GM18511 (cell line): ENCODE results near the gene MPG.
"Not testable (repeated sequence)": the region's sequence is repeated elsewhere in the genome, so short reads cannot be mapped to it uniquely, and the experiment has no call there.

Experiments
- ATAC-seq: cut with Tn5 transposase; IDR thresholded peaks from one replicate; pipeline ENCODE4 v1.9.1; 2021; ENCODE audit warnings: mild to moderate bottlenecking, moderate library complexity; ENCODE audit not compliant: unreplicated experiment

The MPG gene

DNA sequence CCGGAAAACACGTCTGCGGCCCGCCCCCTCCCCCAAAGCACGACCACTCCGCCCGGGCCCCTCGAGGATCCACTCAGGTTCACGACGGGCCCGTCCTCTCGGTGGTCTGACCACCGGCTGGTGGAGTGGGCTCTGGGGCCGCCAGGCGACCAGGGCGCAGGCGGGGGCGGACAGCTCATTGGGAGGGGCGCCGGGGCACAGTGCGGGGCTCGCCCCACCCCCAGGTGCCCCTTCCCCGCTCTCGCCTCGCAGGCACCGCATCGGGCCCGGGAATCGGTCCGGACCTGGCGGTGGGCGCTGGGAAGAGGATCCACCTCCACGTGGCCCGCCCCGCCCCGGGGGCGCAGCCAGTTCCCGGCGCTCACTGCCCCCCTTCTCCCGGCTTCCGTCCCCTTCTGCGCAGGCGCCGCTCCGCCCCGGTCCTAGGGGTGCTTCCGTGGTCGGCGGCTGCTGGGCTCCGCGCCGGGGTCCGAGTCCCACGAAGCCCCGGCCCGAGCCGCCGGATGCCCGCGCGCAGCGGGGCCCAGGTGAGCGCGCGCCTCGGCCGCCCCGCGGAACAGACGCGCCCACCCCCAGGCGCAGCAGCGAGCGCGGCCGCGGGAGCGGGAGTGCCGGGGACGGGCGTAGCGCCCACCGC, at the start of gene MPG:
TSS of gene MPG (plus strand) at position 419 of the 637 bp plus-strand sequence. CDS start at position 504, 85 bp downstream.
- peak; percentile 70 for ATAC-seq

DNA sequence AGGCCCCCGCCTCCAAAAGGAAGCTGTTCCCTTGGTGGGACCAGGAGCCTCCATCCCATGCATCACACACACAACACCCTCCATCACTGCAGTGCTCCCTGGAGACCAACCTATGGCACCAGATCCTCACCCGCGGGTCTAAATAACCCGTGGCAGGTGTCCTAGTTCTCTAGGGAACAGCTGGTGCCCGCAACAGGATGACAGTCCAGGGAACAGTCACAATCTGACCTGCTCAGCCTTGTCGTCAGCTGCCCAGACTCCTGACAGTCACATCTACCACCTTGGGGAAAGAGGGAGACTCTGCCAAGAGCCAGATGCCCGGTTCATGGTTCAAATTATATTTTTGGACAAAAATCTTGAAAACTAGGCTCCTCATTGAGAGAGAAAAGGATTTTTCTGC, 47.4 kb upstream of the MPG start:
- not testable (repeated sequence) for ATAC-seq

GRCh38 chr16:33154-33876, 44.7 kb upstream of the MPG start:
- not testable (repeated sequence) for ATAC-seq

DNA sequence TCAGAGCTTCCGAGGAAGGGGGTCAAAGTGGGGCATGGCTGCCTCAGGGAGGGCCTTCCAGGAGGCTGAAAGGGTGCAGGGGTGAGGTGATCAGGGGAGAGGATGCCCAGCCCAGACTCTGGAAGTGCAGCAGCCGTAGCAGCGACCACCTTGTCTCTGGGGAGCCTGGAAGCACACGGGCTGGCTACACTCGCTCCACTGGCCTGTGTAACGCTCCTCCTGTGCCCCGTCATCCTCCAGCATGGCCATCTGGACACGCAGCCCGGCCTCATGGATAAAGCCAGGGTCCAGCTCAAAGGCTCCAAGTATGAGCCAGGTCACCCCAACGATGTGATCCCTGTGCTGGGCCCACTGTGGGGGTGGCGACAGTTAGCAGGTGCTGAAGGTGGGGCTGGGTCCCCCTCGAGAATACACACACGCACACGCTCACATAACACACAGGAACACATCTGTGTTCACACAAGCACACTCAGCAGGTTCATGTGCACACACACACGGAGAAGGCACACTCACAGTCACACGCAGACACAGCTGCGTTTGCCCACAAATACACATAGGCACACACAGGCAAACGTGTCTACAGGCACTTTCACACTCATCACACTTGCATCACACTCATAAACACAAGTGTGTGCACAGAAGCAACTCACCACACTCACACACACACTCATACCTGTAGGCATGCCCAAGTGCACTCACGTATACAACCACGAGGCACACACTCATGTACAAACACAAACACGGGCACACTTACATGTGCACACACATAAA, 44.0 kb upstream of the MPG start:
- ATAC-seq, result no peak

- ATAC-seq, result no peak
Measured at GRCh38 chr16:34648-34987, 43.4 kb upstream of the MPG start.

GRCh38 chr16:35011-35677, 42.9 kb upstream of the MPG start:
- ATAC-seq, result no peak

DNA sequence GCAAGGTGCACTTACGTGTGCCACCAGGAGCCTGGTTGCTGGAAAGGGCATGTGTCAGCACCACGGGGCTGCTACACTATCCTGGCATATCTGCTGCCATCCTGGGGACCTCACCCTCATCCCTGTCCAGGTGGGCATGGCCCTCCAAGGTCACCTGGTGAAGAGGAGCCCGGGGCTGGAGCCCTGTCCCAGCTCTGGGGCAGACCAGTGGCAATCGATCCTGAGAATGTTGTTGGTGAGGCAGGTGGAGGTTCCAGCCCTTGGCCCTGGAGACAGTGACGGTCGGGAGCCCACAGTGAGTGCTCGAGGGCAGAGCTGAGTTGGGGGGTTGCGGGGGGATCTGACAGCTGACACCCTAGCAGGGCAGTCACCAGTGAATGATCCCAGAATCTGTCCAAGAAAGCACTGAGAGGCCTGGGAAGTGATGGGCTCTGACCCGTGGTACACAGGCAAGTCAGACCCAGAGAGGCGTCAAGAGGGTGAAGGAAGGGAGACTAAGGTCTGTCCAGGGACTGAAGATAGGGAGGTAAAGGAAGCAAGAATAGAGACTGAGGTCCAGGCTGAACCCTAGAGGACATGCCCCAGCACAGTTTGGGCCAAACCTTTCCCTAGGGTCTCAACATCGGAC, 42.2 kb upstream of the MPG start:
- no peak for ATAC-seq

DNA sequence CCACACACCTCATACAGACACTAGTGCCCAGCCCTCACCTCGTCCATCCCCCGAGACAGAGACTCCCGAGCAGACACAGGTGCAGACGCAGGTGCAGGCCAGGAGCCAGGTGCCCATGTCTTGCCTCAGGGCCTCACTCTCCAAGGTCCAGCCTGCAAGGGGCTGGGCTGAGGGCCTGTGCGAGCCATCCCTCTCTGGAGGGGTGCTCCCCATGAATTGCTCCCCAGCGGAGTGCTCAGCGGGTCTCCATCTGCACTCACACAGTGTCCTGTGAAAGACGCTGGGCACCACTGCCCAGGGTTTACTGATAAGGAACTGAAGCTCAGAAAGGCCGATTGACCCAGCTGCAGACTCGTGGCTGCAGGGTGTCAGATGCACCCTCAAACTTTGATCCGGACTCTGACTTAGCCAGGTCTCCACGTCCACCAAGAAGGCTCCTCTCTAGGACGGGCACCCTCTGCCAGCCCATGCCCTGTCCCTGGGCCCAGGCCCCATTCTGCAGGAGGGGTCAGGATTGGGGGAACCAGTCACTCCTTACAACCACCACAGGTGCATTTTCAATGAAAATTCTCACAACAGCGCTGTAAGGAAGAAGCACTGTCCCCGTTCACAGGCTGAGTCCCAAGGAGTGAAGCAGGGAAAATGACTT, 41.6 kb upstream of the MPG start:
- no peak for ATAC-seq

DNA sequence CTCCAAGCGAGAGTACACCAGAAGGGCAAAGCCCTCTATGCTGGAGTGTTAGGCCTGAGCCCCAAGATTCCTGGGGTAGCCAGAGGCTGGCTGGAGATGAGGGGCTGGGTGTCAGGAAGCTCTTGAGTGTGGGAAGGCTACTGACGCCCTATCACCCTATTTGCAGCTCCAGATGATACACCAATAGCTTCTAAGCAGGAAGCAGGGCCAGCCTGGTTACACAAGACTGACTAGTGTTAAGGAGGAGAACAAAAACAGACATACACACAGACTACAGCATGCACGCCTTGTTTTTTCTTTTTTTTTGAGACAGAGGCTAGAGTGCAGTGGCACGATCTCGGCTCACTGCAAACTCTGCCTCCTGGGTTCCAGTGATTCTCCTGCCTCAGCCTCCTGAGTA, 40.5 kb upstream of the MPG start:
- ATAC-seq, result no peak

DNA sequence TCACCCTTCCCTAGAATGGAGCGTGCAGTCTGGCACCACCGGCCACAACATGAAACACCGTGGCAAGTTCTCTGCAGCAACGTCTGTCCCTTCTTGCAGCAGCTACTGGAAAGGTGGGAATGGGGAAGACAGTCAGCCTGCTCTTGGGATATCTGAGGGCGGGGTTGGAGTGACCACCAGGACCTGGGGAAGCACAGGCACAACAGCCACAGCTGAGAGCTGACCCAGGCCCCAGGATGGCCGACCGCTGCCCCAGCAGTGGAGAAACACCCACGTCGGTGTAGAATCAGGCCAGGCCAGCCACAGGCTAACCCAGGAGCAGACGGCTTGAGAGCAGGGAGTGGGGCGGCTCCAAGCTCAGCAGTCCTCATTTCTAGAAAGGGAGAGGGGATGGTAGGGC, 39.8 kb upstream of the MPG start:
- ATAC-seq, result not testable (repeated sequence)

DNA sequence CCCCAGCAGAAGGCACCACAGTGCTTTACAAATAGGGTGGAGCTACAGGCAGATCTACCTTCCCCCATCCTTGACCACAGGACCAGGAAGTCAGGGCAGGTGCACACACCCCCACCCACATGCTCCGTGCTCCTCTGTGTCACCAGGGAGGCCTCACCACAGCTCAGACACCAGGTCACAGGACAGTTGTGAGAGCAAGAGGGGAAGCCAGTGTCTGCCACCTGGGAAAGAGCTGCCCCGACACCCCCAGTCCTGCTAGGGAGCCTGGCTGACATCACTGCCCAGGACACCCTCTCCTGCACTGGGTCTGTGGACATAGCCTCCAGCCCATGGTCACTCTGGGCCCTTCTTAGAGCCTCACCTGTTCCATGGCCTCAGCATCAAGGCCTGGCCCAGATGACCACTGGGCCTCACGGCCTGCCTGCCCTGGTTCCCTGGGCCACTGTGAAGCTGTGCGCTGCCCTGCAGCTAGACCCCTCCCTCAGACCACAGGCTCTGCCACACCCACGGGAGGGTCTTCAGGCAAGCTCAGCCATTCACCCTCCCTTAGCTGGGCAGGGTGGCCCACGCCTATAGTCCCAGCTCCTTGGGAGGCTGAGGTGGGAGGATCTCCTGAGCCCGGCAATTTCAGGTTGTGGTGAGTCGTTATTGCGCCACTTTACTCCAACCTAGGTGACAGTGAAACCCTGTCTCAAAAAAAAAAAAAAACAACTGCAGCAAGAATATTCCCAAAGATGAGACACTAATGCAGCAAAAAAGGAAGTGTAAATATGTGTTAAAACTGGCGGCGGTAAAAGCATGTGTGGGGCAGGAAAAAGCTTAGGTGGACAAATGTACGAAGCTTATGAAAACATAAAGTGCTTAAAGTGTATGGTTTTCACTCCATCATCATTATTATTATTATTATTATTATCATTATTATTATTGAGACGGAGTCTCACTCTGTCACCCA, 38.8 kb upstream of the MPG start:
- ATAC-seq, result peak; percentile 86

DNA sequence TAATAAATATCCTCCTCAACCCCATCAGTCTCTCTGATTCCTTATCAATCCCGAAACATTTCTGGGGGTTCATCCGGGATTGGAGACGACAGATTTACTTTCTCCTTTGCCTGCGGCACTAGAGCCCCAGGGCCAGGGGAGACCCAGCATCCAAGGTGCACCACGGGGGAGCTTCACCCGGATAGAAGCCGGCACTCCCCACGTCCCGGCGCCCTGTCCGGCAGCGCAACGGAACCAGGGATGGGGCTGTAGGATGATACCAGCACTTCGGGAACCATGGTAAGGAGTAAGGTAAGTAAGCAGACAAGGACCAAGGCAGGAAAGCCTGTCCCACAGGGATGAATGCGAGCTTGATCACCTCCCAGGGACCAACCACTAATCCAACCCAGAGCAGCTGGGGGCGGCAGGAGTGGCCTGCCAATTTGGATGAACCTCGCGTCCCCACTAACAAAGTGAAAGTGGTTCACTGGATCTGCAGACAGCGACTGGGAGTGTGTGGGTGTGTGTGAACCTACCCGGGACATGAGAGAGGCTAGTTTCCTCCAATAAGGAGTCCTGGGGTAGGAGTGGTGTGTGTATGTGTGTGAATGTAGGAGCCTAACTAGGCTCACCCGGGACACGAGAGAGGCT, 36.5 kb upstream of the MPG start:
- ATAC-seq, result no peak

DNA sequence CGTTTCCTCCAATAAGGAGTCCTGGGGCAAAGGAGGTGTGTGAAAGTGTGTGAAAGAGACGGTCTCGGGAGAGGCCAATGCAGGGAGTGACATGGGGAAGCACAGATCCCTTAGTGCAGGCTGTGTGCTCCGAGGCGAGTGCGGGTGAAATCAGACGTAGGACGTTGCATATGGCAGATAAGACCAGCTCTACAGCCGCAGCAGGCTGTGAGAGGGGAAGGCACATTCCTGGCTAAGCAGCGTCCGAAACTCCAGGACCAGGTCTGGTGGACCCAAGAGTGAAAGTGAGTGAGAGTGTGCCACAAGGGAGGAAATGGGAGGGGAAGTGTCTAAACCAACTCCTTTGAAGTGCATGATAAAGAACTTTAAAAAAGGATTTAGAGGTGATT, 36.0 kb upstream of the MPG start:
- no peak for ATAC-seq

DNA sequence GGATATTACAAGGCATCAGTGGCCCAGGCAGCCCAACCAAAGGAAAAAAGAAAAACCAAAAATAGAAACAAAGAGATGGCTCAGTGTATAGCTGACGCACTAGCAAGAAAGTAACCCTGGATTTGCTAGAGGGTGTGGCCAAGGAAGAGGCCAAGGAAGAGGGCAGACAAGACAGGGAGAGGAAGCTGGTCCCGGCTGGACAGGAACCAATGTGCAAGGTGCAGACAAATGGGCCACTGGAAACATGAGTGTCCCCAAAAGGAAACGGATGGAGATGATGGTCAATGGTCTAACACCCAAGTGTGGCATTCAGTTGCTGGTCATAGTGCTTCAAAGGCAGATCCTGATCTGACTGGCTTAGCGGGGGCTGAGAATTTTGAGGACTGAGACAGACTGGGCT, 35.3 kb upstream of the MPG start:
- ATAC-seq, result no peak

- no peak for ATAC-seq
Measured at GRCh38 chr16:43294-43693, 34.7 kb upstream of the MPG start.

GRCh38 chr16:44655-45054, 33.4 kb upstream of the MPG start:
- ATAC-seq, result no peak

GRCh38 chr16:45454-45853, 32.6 kb upstream of the MPG start:
- ATAC-seq, result no peak

GRCh38 chr16:46510-46909, 31.5 kb upstream of the MPG start:
- ATAC-seq, result not testable (repeated sequence)

DNA sequence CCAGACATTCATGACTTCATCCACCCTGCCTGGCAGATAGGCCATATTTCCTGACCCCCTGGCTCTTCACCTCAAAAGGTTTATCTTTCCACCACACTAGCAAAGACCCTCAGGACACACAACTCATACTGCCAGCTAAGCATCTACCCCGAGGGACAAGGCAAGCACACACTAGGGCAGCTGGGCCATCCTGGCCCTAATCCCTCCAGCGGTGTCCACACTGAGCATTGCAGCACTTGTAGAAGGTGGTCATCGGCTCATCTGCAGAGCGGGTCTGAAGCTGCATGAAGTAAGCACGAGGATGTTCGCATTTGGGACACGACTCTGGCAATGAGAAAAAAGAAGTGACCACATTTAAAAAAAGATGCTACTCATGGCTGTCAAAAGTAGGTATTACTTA, 30.8 kb upstream of the MPG start:
- ATAC-seq, result no peak
